Mucosa of gallbladder (tissue), 1 donor: Measurements from ENCODE around the gene TMEM212. TPM values are rescaled to one million over a fixed set of nuclear protein-coding genes. Genes with fewer than 3 reads are reported as not detected.
A peak's percentile ranks its signal among the peaks of the same experiment; 100 is the strongest.
"Not testable (repeated sequence)": the region's sequence is repeated elsewhere in the genome, so short reads cannot be mapped to it uniquely, and the experiment has no call there.

ENCODE experiments used
- DNase-seq: peaks from one replicate; pipeline ENCODE4 v3.0.0-alpha.2; 2020; ENCODE audit warnings: low spot score
- total RNA-seq: library from RNA; stranded (reverse); gene quantifications from one replicate; pipeline ENCODE4 v1.2.1, GENCODE V29; 2021
- donor health status: DM: no; HTN: no; CAD: no.

TMEM212 gene
- total RNA-seq, 1 donor from 2014 or later = not detected

GRCh38 chr3:171813278-171813896 is 29.8 kb upstream of the TMEM212 start:
- no peak for DNase-seq

GRCh38 chr3:171813897-171814460 is 29.2 kb upstream of the TMEM212 start:
- DNase-seq = peak; percentile 44

GRCh38 chr3:171814662-171815061 is 28.5 kb upstream of the TMEM212 start:
- DNase-seq = not testable (repeated sequence)

GRCh38 chr3:171815973-171816595 is 27.1 kb upstream of the TMEM212 start:
- DNase-seq = no peak

- DNase-seq = no peak
These were observed 25.9 kb upstream of the TMEM212 start for GRCh38 chr3:171817074-171817800.

- DNase-seq = no peak
These were observed 22.1 kb upstream of the TMEM212 start for GRCh38 chr3:171821044-171821443.

- no peak for DNase-seq
These were observed 21.3 kb upstream of the TMEM212 start for GRCh38 chr3:171821778-171822358.

- DNase-seq = no peak
These were observed 20.6 kb upstream of the TMEM212 start for GRCh38 chr3:171822431-171823106.

- DNase-seq = peak; percentile 47
These were observed 19.0 kb upstream of the TMEM212 start for GRCh38 chr3:171824116-171824515.

- DNase-seq = no peak
These were observed 18.3 kb upstream of the TMEM212 start for GRCh38 chr3:171824824-171825221.

GRCh38 chr3:171825222-171825828 is 17.8 kb upstream of the TMEM212 start:
- DNase-seq = no peak

GRCh38 chr3:171827385-171827784 is 15.8 kb upstream of the TMEM212 start:
- DNase-seq = no peak

GRCh38 chr3:171827836-171828458 is 15.2 kb upstream of the TMEM212 start:
- no peak for DNase-seq

GRCh38 chr3:171828902-171829770 is 14.0 kb upstream of the TMEM212 start:
- no peak for DNase-seq

- peak; percentile 83 for DNase-seq
These were observed 13.2 kb upstream of the TMEM212 start for GRCh38 chr3:171829841-171830517.

GRCh38 chr3:171830518-171830875 is 12.7 kb upstream of the TMEM212 start:
- no peak for DNase-seq

GRCh38 chr3:171831936-171832335 is 11.2 kb upstream of the TMEM212 start:
- no peak for DNase-seq

GRCh38 chr3:171832989-171833388 is 10.2 kb upstream of the TMEM212 start:
- DNase-seq = no peak

- DNase-seq = no peak
These were observed 9.2 kb upstream of the TMEM212 start for GRCh38 chr3:171833789-171834460.
